ENCODE data around the gene SKAP2.

Gene SKAP2

GRCh38 chr7:26779978-26780595, 84.3 kb downstream of the SKAP2 start:
- in situ Hi-C loops (cut with MboI; ENCODE audit: low sequenced_read_pairs), result no loop called here

GRCh38 chr7:26777385-26777784, 87.0 kb downstream of the SKAP2 start:
- in situ Hi-C loops (cut with MboI; ENCODE audit: low sequenced_read_pairs), result no loop called here

GRCh38 chr7:26760501-26760900, 103.9 kb downstream of the SKAP2 start:
- in situ Hi-C loops (cut with MboI; ENCODE audit: low sequenced_read_pairs), result no loop called here

- in situ Hi-C loops (cut with MboI; ENCODE audit: low sequenced_read_pairs), result no loop called here
Observed at GRCh38 chr7:26759108-26759507, 105.3 kb downstream of the SKAP2 start.

- in situ Hi-C loops (cut with MboI; ENCODE audit: low sequenced_read_pairs), result no loop called here
Observed at GRCh38 chr7:26743205-26743604, 121.2 kb downstream of the SKAP2 start.

GRCh38 chr7:26735976-26736600, 128.3 kb downstream of the SKAP2 start:
- in situ Hi-C loops (cut with MboI; ENCODE audit: low sequenced_read_pairs), result no loop called here

GRCh38 chr7:26729150-26729775, 135.1 kb downstream of the SKAP2 start:
- in situ Hi-C loops (cut with MboI; ENCODE audit: low sequenced_read_pairs), result no loop called here

- in situ Hi-C loops (cut with MboI; ENCODE audit: low sequenced_read_pairs), result no loop called here
Observed at GRCh38 chr7:26726051-26726450, 138.3 kb downstream of the SKAP2 start.

- in situ Hi-C loops (cut with MboI; ENCODE audit: low sequenced_read_pairs), result no loop called here
Observed at GRCh38 chr7:26724795-26725194, 139.6 kb downstream of the SKAP2 start.

GRCh38 chr7:26723129-26723528, 141.3 kb downstream of the SKAP2 start:
- in situ Hi-C loops (cut with MboI; ENCODE audit: low sequenced_read_pairs), result no loop called here

- in situ Hi-C loops (cut with MboI; ENCODE audit: low sequenced_read_pairs), result no loop called here
Observed at GRCh38 chr7:26721450-26721849, 142.9 kb downstream of the SKAP2 start.

GRCh38 chr7:26718063-26718462, 146.3 kb downstream of the SKAP2 start:
- in situ Hi-C loops (cut with MboI; ENCODE audit: low sequenced_read_pairs), result no loop called here

- in situ Hi-C loops (cut with MboI; ENCODE audit: low sequenced_read_pairs), result no loop called here
Observed at GRCh38 chr7:26714438-26714837, 150.0 kb downstream of the SKAP2 start.

GRCh38 chr7:26714006-26714405, 150.4 kb downstream of the SKAP2 start:
- in situ Hi-C loops (cut with MboI; ENCODE audit: low sequenced_read_pairs), result no loop called here

GRCh38 chr7:26709210-26709990, 155.0 kb downstream of the SKAP2 start:
- in situ Hi-C loops (cut with MboI; ENCODE audit: low sequenced_read_pairs), result no loop called here

- in situ Hi-C loops (cut with MboI; ENCODE audit: low sequenced_read_pairs), result no loop called here
Observed at GRCh38 chr7:26705567-26705966, 158.8 kb downstream of the SKAP2 start.

- in situ Hi-C loops (cut with MboI; ENCODE audit: low sequenced_read_pairs), result no loop called here
Observed at GRCh38 chr7:26704786-26705185, 159.6 kb downstream of the SKAP2 start.

- in situ Hi-C loops (cut with MboI; ENCODE audit: low sequenced_read_pairs), result no loop called here
Observed at GRCh38 chr7:26704036-26704435, 160.4 kb downstream of the SKAP2 start.

- in situ Hi-C loops (cut with MboI; ENCODE audit: low sequenced_read_pairs), result no loop called here
Observed at GRCh38 chr7:26700893-26701292, 163.5 kb downstream of the SKAP2 start.

- in situ Hi-C loops (cut with MboI; ENCODE audit: low sequenced_read_pairs), result no loop called here
Observed at GRCh38 chr7:26700386-26700785, 164.0 kb downstream of the SKAP2 start.

- in situ Hi-C loops (cut with MboI; ENCODE audit: low sequenced_read_pairs), result no loop called here
Observed at GRCh38 chr7:26699766-26700165, 164.6 kb downstream of the SKAP2 start.

GRCh38 chr7:26698806-26699205, 165.6 kb downstream of the SKAP2 start:
- in situ Hi-C loops (cut with MboI; ENCODE audit: low sequenced_read_pairs), result no loop called here

All from hTERT RPE-1 (cell line).